K562 (cell line): ENCODE results near the gene UNC5C. TPM values are rescaled to one million over a fixed set of nuclear protein-coding genes. Genes with fewer than 3 reads are reported as not detected.
A peak's percentile ranks its signal among the peaks of the same experiment; 100 is the strongest.

ENCODE experiments used
- ATAC-seq: fragments of 200-7000 bp; cut with Tn5 transposase; 3 replicates; pipeline ENCODE4 v1.9.1; 2020; ENCODE audit warnings: moderate library complexity
- BruUV-seq: library from RNA; stranded (reverse); fragments of 400-500 nt; replicated peaks from 2 replicates; lab custom pipeline; 2021; lab: Mats Ljungman, UMichigan
- CTCF ChIA-PET: fragments of 300-600 bp; formaldehyde crosslinking; extraction: SDS; loops from one replicate; lab custom pipeline; 2021; ENCODE audit warnings: low intra/inter-chr PET ratio; lab: Yijun Ruan, JAX
- POLR2A ChIA-PET: fragments of 300-600, 350-650 bp; sonication (Branson Sonifier 250); formaldehyde crosslinking; extraction: SDS; loops from one replicate; lab custom pipeline; 2021; ENCODE audit warnings: antibody characterized with exemption, inconsistent platforms; lab: Yijun Ruan, JAX
- DNase-seq, 4 experiments: peaks; one replicate each; pipeline versions ENCODE4 v3.0.0 to v3.0.0-alpha.2; 2011 to 2018; ENCODE audit warnings: low spot score in 3 of 4, mixed read lengths in 3 of 4; ENCODE audit errors: extremely low read depth in 1 of 4
- FAIRE-seq: peaks from 2 replicates; lab custom pipeline; 2011; peaks lifted over from hg19 to GRCh38; lab: Jason Lieb, UNC
- H2AFZ ChIP-seq: 2 replicates; pipeline ENCODE4 v1.6.0; 2011; ENCODE audit warnings: low read depth, low read length, control low read depth, inconsistent platforms
- H3K27ac ChIP-seq: fragments of 200-600 bp; 3 replicates; pipeline ENCODE4 v1.8.0; 2011; ENCODE audit warnings: low read depth, mild to moderate bottlenecking, control low read depth, inconsistent platforms, low read length, moderate library complexity, mixed read lengths; ENCODE audit errors: extremely low read depth
- H3K27me3 ChIP-seq, 2 experiments: fragments of 300-600 bp in 1 of 2; 2 replicates in 1 of 2; 3 replicates in 1 of 2; pipeline versions ENCODE4 v1.6.0 to v1.8.0; 2011; ENCODE audit warnings: inconsistent platforms in 2 of 2, low read length in 2 of 2, mild to moderate bottlenecking in 1 of 2, mixed read lengths in 1 of 2, moderate library complexity in 1 of 2; ENCODE audit not compliant: control insufficient read depth in 2 of 2, insufficient read depth in 2 of 2
- H3K36me3 ChIP-seq: fragments of 300-600 bp; 3 replicates; pipeline ENCODE4 v1.8.0; 2011; ENCODE audit warnings: mild to moderate bottlenecking, low read length, inconsistent platforms; ENCODE audit not compliant: control insufficient read depth, insufficient read depth
- H3K4me1 ChIP-seq, 2 experiments: fragments of 200-600 bp in 1 of 2; replicated peaks in 1 of 2; 2 replicates in 1 of 2; 3 replicates in 1 of 2; pipeline versions ENCODE4 v1.5.1 to v1.8.0; 2011; ENCODE audit warnings: inconsistent platforms in 2 of 2, low read length in 2 of 2, mild to moderate bottlenecking in 1 of 2, mixed read lengths in 1 of 2, moderate library complexity in 1 of 2; ENCODE audit not compliant: control insufficient read depth in 2 of 2, insufficient read depth in 2 of 2
- H3K4me2 ChIP-seq: 2 replicates; pipeline ENCODE4 v1.6.1; 2011; ENCODE audit warnings: low read length, control low read depth, inconsistent platforms, mixed read lengths; ENCODE audit not compliant: insufficient read depth
- H3K4me3 ChIP-seq: fragments of 200-600 bp; sonication (generic), shearing (Covaris generic); 2 replicates; pipeline ENCODE4 v1.5.1; 2016; ENCODE audit warnings: control low read depth, inconsistent platforms
- H3K79me2 ChIP-seq: fragments of 200-600 bp; 3 replicates; pipeline ENCODE4 v1.8.0; 2011; ENCODE audit warnings: low read length, inconsistent platforms; ENCODE audit not compliant: control insufficient read depth, insufficient read depth
- H3K9ac ChIP-seq, 2 experiments: 2 replicates each; pipeline versions ENCODE4 v1.6.0 to v1.6.1; 2011; ENCODE audit warnings: low read depth in 2 of 2, low read length in 2 of 2, control low read depth in 1 of 2, inconsistent platforms in 1 of 2, mild to moderate bottlenecking in 1 of 2, mixed read lengths in 1 of 2; ENCODE audit not compliant: insufficient read depth in 1 of 2
- H3K9me1 ChIP-seq: one replicate; pipeline ENCODE4 v1.6.0; 2011; ENCODE audit warnings: inconsistent platforms, mild to moderate bottlenecking, low read length, moderate library complexity; ENCODE audit not compliant: control insufficient read depth, insufficient read depth
- H3K9me3 ChIP-seq: replicated peaks from 2 replicates; pipeline ENCODE4 v1.5.1; 2011; ENCODE audit warnings: low read depth, low read length, inconsistent platforms; ENCODE audit not compliant: control insufficient read depth, insufficient read depth
- H4K20me1 ChIP-seq: replicated peaks from 2 replicates; pipeline ENCODE4 v1.6.1; 2011; ENCODE audit warnings: low read length, inconsistent platforms, mixed read lengths; ENCODE audit not compliant: control insufficient read depth, insufficient read depth
- CBFA2T2 ChIP-seq: fragments of 450-650 bp; conservative IDR thresholded peaks from 2 replicates; pipeline ENCODE4 v1.6.1; 2017; ENCODE audit warnings: mild to moderate bottlenecking
- CBX3 ChIP-seq, 2 experiments: IDR thresholded peaks; 1 replicate in 1 of 2; 2 replicates in 1 of 2; pipeline ENCODE4 v1.6.1; 2012; ENCODE audit warnings: inconsistent platforms in 2 of 2, low read length in 2 of 2, borderline replicate concordance in 1 of 2, control low read depth in 1 of 2
- ILF3 ChIP-seq: fragments of 450-650 bp; IDR thresholded peaks from 2 replicates; pipeline ENCODE4 v1.6.1; 2018; ENCODE audit warnings: antibody characterized with exemption, mild to moderate bottlenecking, moderate library complexity, borderline replicate concordance
- JUND ChIP-seq, 2 experiments: IDR thresholded peaks; 2 replicates in 1 of 2; 3 replicates in 1 of 2; pipeline ENCODE4 v1.6.1; 2011; ENCODE audit warnings: borderline replicate concordance in 2 of 2, low read depth in 2 of 2, low read length in 2 of 2, improper control_type of control experiment in 1 of 2, missing biosample characterization in 1 of 2, missing genetic modification characterization in 1 of 2, missing genetic modification reagents in 1 of 2
- SMARCA4 ChIP-seq: fragments of 450-650 bp; IDR thresholded peaks from 2 replicates; pipeline ENCODE4 v1.6.1; 2016
- TCFL5 ChIP-seq: fragments of 250-450 bp; sonication (Bioruptor Pico); conservative IDR thresholded peaks from 2 replicates; pipeline ENCODE4 v1.6.1; 2021; ENCODE audit warnings: mild to moderate bottlenecking, moderate library complexity, matching md5 sums
- TEAD1 ChIP-seq, 2 experiments: fragments of 450-650 bp in 1 of 2; sonication (generic) in 1 of 2; formaldehyde crosslinking; IDR thresholded peaks; 2 replicates each; pipeline versions ENCODE4 v1.4.0 to v1.8.0; 2020 to 2022; ENCODE audit warnings: mild to moderate bottlenecking in 2 of 2, missing genetic modification reagents in 1 of 2
- TRIM24 ChIP-seq, 2 experiments: fragments of 450-650 bp; IDR thresholded peaks; 2 replicates each; pipeline ENCODE4 v1.6.1; 2016
- TRIM28 ChIP-seq: fragments of 450-650 bp; IDR thresholded peaks from 2 replicates; pipeline ENCODE4 v1.6.1; 2017
- ZBTB11 ChIP-seq, 3 experiments: fragments of 200-800 bp in 1 of 3; fragments of 250-450 bp in 1 of 3; fragments of 450-650 bp in 1 of 3; sonication (Bioruptor Pico) in 1 of 3; sonication (Bioruptor generic) in 1 of 3; formaldehyde crosslinking in 1 of 3; IDR thresholded peaks; 2 replicates each; pipeline versions ENCODE4 v1.6.1 to v1.8.0; 2016 to 2022; ENCODE audit warnings: mild to moderate bottlenecking in 2 of 3, missing genetic modification characterization in 2 of 3, missing compliant biosample characterization in 1 of 3, moderate library complexity in 1 of 3
- ZFP36 ChIP-seq: fragments of 150-350 bp; IDR thresholded peaks from 2 replicates; pipeline ENCODE4 v1.6.1; 2018; ENCODE audit warnings: low read length, low read depth; ENCODE audit not compliant: partially characterized antibody
- in situ Hi-C: fragments of 300-500 bp; cut with MboI; formaldehyde crosslinking; loops from 4 replicates; pipeline ENCODE4 v1.15.0; 2018; ENCODE audit warnings: inconsistent platforms, mixed read lengths
- intact Hi-C: fragments of 100-400 bp; cut with micrococcal nuclease; formaldehyde crosslinking; loops from 2 replicates; pipeline ENCODE4 v1.14.2; 2022
- polyA plus RNA-seq, 8 experiments: library from polyadenylated mRNA; depleted of rRNA in 4 of 8; stranded (reverse) in 5 of 8; unstranded in 3 of 8; fragments of >200 nt; fragmentation: Nextera tagmentation in 2 of 8; fragmentation: Illumina TruSeq in 1 of 8; extraction: Ambion mirVana in 2 of 8; extraction: Trizol in 1 of 8; gene quantifications; 2 replicates each; pipeline versions ENCODE4 v1.2.1 to v1.2.3, GENCODE V29; 2011 to 2014; ENCODE audit warnings: inconsistent platforms in 1 of 8, missing spikeins in 1 of 8
- total RNA-seq, 7 experiments: library from RNA; depleted of rRNA in 6 of 7; stranded (reverse); fragments of >200 nt in 6 of 7; fragmentation: Illumina TruSeq in 2 of 7; extraction: Trizol in 2 of 7; gene quantifications; 2 replicates each; pipeline versions ENCODE4 v1.2.1 to v1.2.3, GENCODE V29; 2011 to 2021; ENCODE audit warnings: low replicate concordance in 1 of 7

UNC5C gene
- total and polyA plus RNA-seq, 9 of the 15 experiments (the other 6 are each of a cell fraction or from before 2014, with no cell fraction given) = under 0.01 to 0.10 (median 0.03) TPM; not detected in 1

- 0 out of 6 replicates have a peak, but pooled peaks of 1 of the 3 experiments have one; percentile 28 for TF ChIP-seq ZBTB11 (CRISPR knock-in tag; IDR thresholded peaks at IDR 0.05)
- TF ChIP-seq JUND (IDR thresholded peaks at IDR 0.05; ENCODE audit: borderline replicate concordance, low read depth, low read length) = no peak
- no peak; the same call in 2 of the 3 replicates for TF ChIP-seq JUND (tag; IDR thresholded peaks at IDR 0.05; ENCODE audit: borderline replicate concordance, low read depth, low read length)
- peak; percentile 70 for TF ChIP-seq ZFP36
- TF ChIP-seq CBFA2T2 = peak; percentile 62; the same call in 1 of the 2 replicates
- TF ChIP-seq TRIM24 (IDR thresholded peaks at IDR 0.05) = peak; percentile 43 to 55; a peak in 2 of 4 replicates
- peak; percentile 68; the same call in 1 of the 2 replicates for TF ChIP-seq SMARCA4
Observed at GRCh38 chr4:95243892-95244291, 304.9 kb downstream of the UNC5C start (continued).

- intact Hi-C loops (loop anchor here (1.0 kb wide), 1 partner anchor 24 kb away; no protein-coding TSS in a partner anchor), in situ Hi-C loops (no loop called here)
- no peaks in the 10 kb centered on the region for H3K36me3 ChIP-seq
- no peak overlapping the region for H3K4me3 ChIP-seq
- no peak overlapping the region for H3K9ac ChIP-seq
- DNase-seq = no peak
- CTCF ChIA-PET = no interaction called here
- H4K20me1 ChIP-seq = no peaks in the 10 kb centered on the region
- no peak for FAIRE-seq
- H3K27ac ChIP-seq = no peak overlapping the region
- no TSS peak for BruUV-seq
- no peaks in the 10 kb centered on the region for H3K9me1 ChIP-seq
- no peaks in the 10 kb centered on the region for H3K9me3 ChIP-seq
- POLR2A ChIA-PET = interaction anchor here (1.6 kb wide), 1 partner anchor 11 kb away, joined by 4 read pairs; no protein-coding TSS in a partner anchor
- no peaks in the 10 kb centered on the region for H3K27me3 ChIP-seq
- no peak for ATAC-seq
- H3K4me2 ChIP-seq = no peak overlapping the region
- no peak overlapping the region for H2AFZ ChIP-seq
- peaks cover 0 to 2% of the 10 kb centered on the region in 2 experiments; a peak in 3 of 5 replicates for H3K4me1 ChIP-seq
- H3K79me2 ChIP-seq = no peaks in the 10 kb centered on the region
- TF ChIP-seq TEAD1 (CRISPR knock-in tag; IDR thresholded peaks at IDR 0.05) (no peak), TRIM28 (no peak), ILF3 (no peak), TCFL5 (no peak), CBX3 (IDR thresholded peaks at IDR 0.05; ENCODE audit: borderline replicate concordance in 1 of 2, low read length in 2 of 2) (peak in 1 of 2 experiments; percentile 22; a peak in 1 of 3 replicates)
Observed at GRCh38 chr4:95238554-95238953, 310.2 kb downstream of the UNC5C start.
